ENCODE measurements around the gene TIPRL. TPM values are rescaled to one million over a fixed set of nuclear protein-coding genes. Genes with fewer than 3 reads are reported as not detected.

TIPRL gene
- polyA plus RNA-seq (2012; ENCODE audit: insufficient read depth, insufficient read length): 84.9 TPM

GRCh38 chr1:168178638-168179437 is at the start of gene TIPRL:
TIPRL (plus strand) TSS chr1:168178962; CDS start chr1:168179078, 116 bp downstream.
- H3K4me3 ChIP-seq (ENCODE audit: low read length): peak within 1 kb of the TSS; percentile 93
- peak; percentile 97 for DNase-seq (ENCODE audit: low read depth, low spot score)

GRCh38 chr1:168129933-168130332 is 48.8 kb upstream of the TIPRL start:
- DNase-seq (ENCODE audit: low read depth, low spot score): no peak
- H3K4me3 ChIP-seq (ENCODE audit: low read length): no peak overlapping the region

GRCh38 chr1:168134132-168134531 is 44.6 kb upstream of the TIPRL start:
- no peak overlapping the region for H3K4me3 ChIP-seq (ENCODE audit: low read length)

GRCh38 chr1:168134642-168135041 is 44.1 kb upstream of the TIPRL start:
- H3K4me3 ChIP-seq (ENCODE audit: low read length): no peak overlapping the region
- DNase-seq (ENCODE audit: low read depth, low spot score): no peak

More at GRCh38 chr1:168134132-168134531, 44.6 kb upstream of the TIPRL start:
- DNase-seq (ENCODE audit: low read depth, low spot score): no peak

GRCh38 chr1:168135116-168135920 is 43.4 kb upstream of the TIPRL start:
- H3K4me3 ChIP-seq (ENCODE audit: low read length): no peak overlapping the region
- DNase-seq (ENCODE audit: low read depth, low spot score): no peak

GRCh38 chr1:168135921-168136708 is 42.6 kb upstream of the TIPRL start:
- DNase-seq (ENCODE audit: low read depth, low spot score): no peak
- H3K4me3 ChIP-seq (ENCODE audit: low read length): peak overlapping the region; percentile 52

GRCh38 chr1:168136709-168137514 is 41.9 kb upstream of the TIPRL start, which contains the start of gene GPR161:
GPR161 (minus strand) TSS chr1:168136930; CDS start chr1:168104850, 32,080 bp downstream.
- peak within 1 kb of the TSS; percentile 52 for H3K4me3 ChIP-seq (ENCODE audit: low read length)
- DNase-seq (ENCODE audit: low read depth, low spot score): no peak

- no peak overlapping the region for H3K4me3 ChIP-seq (ENCODE audit: low read length)
- DNase-seq (ENCODE audit: low read depth, low spot score): no peak
These were observed 41.3 kb upstream of the TIPRL start for GRCh38 chr1:168137515-168137821.

- H3K4me3 ChIP-seq (ENCODE audit: low read length): no peak overlapping the region
- DNase-seq (ENCODE audit: low read depth, low spot score): no peak
These were observed 40.6 kb upstream of the TIPRL start for GRCh38 chr1:168138134-168138533.

GRCh38 chr1:168139070-168139469 is 39.7 kb upstream of the TIPRL start:
- DNase-seq (ENCODE audit: low read depth, low spot score): no peak

GRCh38 chr1:168141871-168142385 is 36.8 kb upstream of the TIPRL start:
- no peak for DNase-seq (ENCODE audit: low read depth, low spot score)
- no peak overlapping the region for H3K4me3 ChIP-seq (ENCODE audit: low read length)

More at GRCh38 chr1:168139070-168139469, 39.7 kb upstream of the TIPRL start:
- H3K4me3 ChIP-seq (ENCODE audit: low read length): no peak overlapping the region

- DNase-seq (ENCODE audit: low read depth, low spot score): peak; percentile 73
- H3K4me3 ChIP-seq (ENCODE audit: low read length): no peak overlapping the region
These were observed 33.3 kb upstream of the TIPRL start for GRCh38 chr1:168145184-168146159.

GRCh38 chr1:168146160-168146539 is 32.6 kb upstream of the TIPRL start:
- no peak for DNase-seq (ENCODE audit: low read depth, low spot score)

GRCh38 chr1:168146626-168147025 is 32.1 kb upstream of the TIPRL start:
- DNase-seq (ENCODE audit: low read depth, low spot score): no peak
- H3K4me3 ChIP-seq (ENCODE audit: low read length): no peak overlapping the region

More at GRCh38 chr1:168146160-168146539, 32.6 kb upstream of the TIPRL start:
- H3K4me3 ChIP-seq (ENCODE audit: low read length): no peak overlapping the region

- no peak overlapping the region for H3K4me3 ChIP-seq (ENCODE audit: low read length)
- no peak for DNase-seq (ENCODE audit: low read depth, low spot score)
These were observed 29.8 kb upstream of the TIPRL start for GRCh38 chr1:168148916-168149315.

GRCh38 chr1:168150283-168150682 is 28.5 kb upstream of the TIPRL start:
- no peak overlapping the region for H3K4me3 ChIP-seq (ENCODE audit: low read length)
- DNase-seq (ENCODE audit: low read depth, low spot score): no peak

GRCh38 chr1:168151935-168152334 is 26.8 kb upstream of the TIPRL start:
- H3K4me3 ChIP-seq (ENCODE audit: low read length): no peak overlapping the region
- no peak for DNase-seq (ENCODE audit: low read depth, low spot score)
